Epithelial cell of proximal tubule (primary cell): ENCODE data around the gene COMMD1. TPM values are rescaled to one million over a fixed set of nuclear protein-coding genes. Genes with fewer than 3 reads are reported as not detected.

Source experiments
- DNase-seq: peaks from one replicate; pipeline ENCODE4 v3.0.0-alpha.2; 2011; ENCODE audit warnings: low read depth
- H3K4me3 ChIP-seq: 2 replicates; pipeline ENCODE4 v1.5.1; 2011; ENCODE audit warnings: low read depth, mild to moderate bottlenecking, low read length
- CTCF ChIP-seq: conservative IDR thresholded peaks from 2 replicates; pipeline ENCODE4 v1.5.1; 2012; ENCODE audit warnings: low read depth, mild to moderate bottlenecking, low read length
- total RNA-seq: library from RNA; depleted of rRNA; stranded (reverse); fragments of >200 nt; gene quantifications from 2 replicates; pipeline ENCODE4 v1.2.3, GENCODE V29; 2015

Gene COMMD1
- total RNA-seq, 1 donor from 2014 or later = 37.4 TPM

- DNase-seq = no peak
- H3K4me3 ChIP-seq = no peak overlapping the region
- no peak for TF ChIP-seq CTCF
Observed at GRCh38 chr2:61943251-61943650, 37.8 kb downstream of the COMMD1 start.

- no peak overlapping the region for H3K4me3 ChIP-seq
- no peak for TF ChIP-seq CTCF
- DNase-seq = no peak
Observed at GRCh38 chr2:61946666-61947065, 41.2 kb downstream of the COMMD1 start.

- DNase-seq = no peak
- no peak overlapping the region for H3K4me3 ChIP-seq
- TF ChIP-seq CTCF = no peak
Observed at GRCh38 chr2:61948661-61949457, 43.4 kb downstream of the COMMD1 start.

- DNase-seq = no peak
- no peak for TF ChIP-seq CTCF
- H3K4me3 ChIP-seq = no peak overlapping the region
Observed at GRCh38 chr2:61949458-61949713, 43.9 kb downstream of the COMMD1 start.

- no peak overlapping the region for H3K4me3 ChIP-seq
- no peak for TF ChIP-seq CTCF
- DNase-seq = no peak
Observed at GRCh38 chr2:61949714-61950560, 44.5 kb downstream of the COMMD1 start.

GRCh38 chr2:61950571-61951315 lies 45.3 kb downstream of the COMMD1 start:
- TF ChIP-seq CTCF = no peak
- H3K4me3 ChIP-seq = no peak overlapping the region
- DNase-seq = no peak
